Osteocyte (in vitro differentiated cells): ENCODE results near the gene CASP2. TPM values are rescaled to one million over a fixed set of nuclear protein-coding genes. Genes with fewer than 3 reads are reported as not detected.

Experiments
- DNase-seq: peaks from one replicate; pipeline ENCODE4 v3.0.0; 2021; ENCODE audit warnings: mixed read lengths; ENCODE audit not compliant: unreplicated experiment; ENCODE audit errors: extremely low spot score
- H3K27ac Mint-ChIP-seq: one replicate; pipeline ENCODE4 v1.8.0; 2021; ENCODE audit warnings: mild to moderate bottlenecking, mixed read lengths; ENCODE audit not compliant: unreplicated experiment
- H3K27me3 Mint-ChIP-seq: one replicate; pipeline ENCODE4 v1.8.0; 2021; ENCODE audit warnings: mixed read lengths; ENCODE audit not compliant: unreplicated experiment
- H3K36me3 Mint-ChIP-seq: one replicate; pipeline ENCODE4 v1.8.0; 2021; ENCODE audit warnings: mixed read lengths; ENCODE audit not compliant: unreplicated experiment
- H3K4me1 Mint-ChIP-seq: one replicate; pipeline ENCODE4 v1.8.0; 2021; ENCODE audit warnings: mixed read lengths; ENCODE audit not compliant: unreplicated experiment
- H3K4me3 Mint-ChIP-seq: one replicate; pipeline ENCODE4 v1.8.0; 2021; ENCODE audit warnings: mild to moderate bottlenecking, moderate library complexity, mixed read lengths; ENCODE audit not compliant: unreplicated experiment
- H3K9me3 Mint-ChIP-seq: one replicate; pipeline ENCODE4 v1.8.0; 2021; ENCODE audit warnings: mixed read lengths; ENCODE audit not compliant: unreplicated experiment
- total RNA-seq: library from RNA; stranded (reverse); gene quantifications from 2 replicates; pipeline ENCODE4 v1.2.1, GENCODE V29; 2021
- TF ChIP-seq, protein P1 (sequence below): fragments of 200-600 bp; sonication (generic); IDR thresholded peaks from 2 replicates; pipeline ENCODE4 v1.5.0; 2021; ENCODE audit warnings: antibody characterized with exemption, mild to moderate bottlenecking, moderate library complexity

CASP2 gene
- total RNA-seq, 1 donor from 2014 or later: 47.5 TPM

- Mint-ChIP-seq H3K27me3 (no peaks in the 10 kb centered on the region), H3K4me3 (no peak overlapping the region), H3K27ac (no peak overlapping the region), H3K36me3 (peaks cover 7% of the 10 kb centered on the region), H3K4me1 (no peaks in the 10 kb centered on the region), H3K9me3 (peaks cover 18% of the 10 kb centered on the region)
- TF ChIP-seq, protein P1, sequence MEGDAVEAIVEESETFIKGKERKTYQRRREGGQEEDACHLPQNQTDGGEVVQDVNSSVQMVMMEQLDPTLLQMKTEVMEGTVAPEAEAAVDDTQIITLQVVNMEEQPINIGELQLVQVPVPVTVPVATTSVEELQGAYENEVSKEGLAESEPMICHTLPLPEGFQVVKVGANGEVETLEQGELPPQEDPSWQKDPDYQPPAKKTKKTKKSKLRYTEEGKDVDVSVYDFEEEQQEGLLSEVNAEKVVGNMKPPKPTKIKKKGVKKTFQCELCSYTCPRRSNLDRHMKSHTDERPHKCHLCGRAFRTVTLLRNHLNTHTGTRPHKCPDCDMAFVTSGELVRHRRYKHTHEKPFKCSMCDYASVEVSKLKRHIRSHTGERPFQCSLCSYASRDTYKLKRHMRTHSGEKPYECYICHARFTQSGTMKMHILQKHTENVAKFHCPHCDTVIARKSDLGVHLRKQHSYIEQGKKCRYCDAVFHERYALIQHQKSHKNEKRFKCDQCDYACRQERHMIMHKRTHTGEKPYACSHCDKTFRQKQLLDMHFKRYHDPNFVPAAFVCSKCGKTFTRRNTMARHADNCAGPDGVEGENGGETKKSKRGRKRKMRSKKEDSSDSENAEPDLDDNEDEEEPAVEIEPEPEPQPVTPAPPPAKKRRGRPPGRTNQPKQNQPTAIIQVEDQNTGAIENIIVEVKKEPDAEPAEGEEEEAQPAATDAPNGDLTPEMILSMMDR: no peak
- no peak for DNase-seq
These were observed 31.8 kb upstream of the CASP2 start for GRCh38 chr7:143256325-143256724.

- no peaks in the 10 kb centered on the region for H3K27me3 Mint-ChIP-seq
- DNase-seq: no peak
- TF ChIP-seq, protein P1: no peak
- H3K27ac Mint-ChIP-seq: no peak overlapping the region
- H3K4me3 Mint-ChIP-seq: no peak overlapping the region
- H3K36me3 Mint-ChIP-seq: peaks cover 7% of the 10 kb centered on the region
- H3K9me3 Mint-ChIP-seq: peaks cover 18% of the 10 kb centered on the region
- H3K4me1 Mint-ChIP-seq: no peaks in the 10 kb centered on the region
These were observed 31.2 kb upstream of the CASP2 start for GRCh38 chr7:143256932-143257331.

DNA sequence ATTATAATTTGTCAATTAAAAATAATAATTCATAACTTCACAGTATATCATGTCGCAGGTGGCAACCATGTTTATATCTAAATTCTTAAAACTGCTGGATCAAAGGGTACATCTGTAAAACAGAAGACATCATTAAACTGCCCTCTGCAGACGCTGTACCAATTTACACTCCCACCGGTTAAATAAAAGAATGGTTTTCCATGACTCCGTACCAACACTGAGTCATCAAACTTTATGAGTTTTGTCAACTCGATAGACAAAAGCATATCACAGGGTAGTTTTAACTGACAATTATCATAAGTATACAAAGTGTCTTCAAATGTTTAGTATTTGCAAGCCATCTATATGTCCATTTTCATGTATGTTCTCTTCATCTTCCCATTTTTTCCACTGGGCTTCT is 30.6 kb upstream of the CASP2 start:
- no peak overlapping the region for H3K27ac Mint-ChIP-seq
- no peak for DNase-seq
- TF ChIP-seq, protein P1: no peak
- H3K4me3 Mint-ChIP-seq: no peak overlapping the region
- H3K27me3 Mint-ChIP-seq: no peaks in the 10 kb centered on the region
- peaks cover 14% of the 10 kb centered on the region for H3K9me3 Mint-ChIP-seq
- peaks cover 7% of the 10 kb centered on the region for H3K36me3 Mint-ChIP-seq
- H3K4me1 Mint-ChIP-seq: no peaks in the 10 kb centered on the region

- TF ChIP-seq, protein P1: no peak
- H3K9me3 Mint-ChIP-seq: peaks cover 6% of the 10 kb centered on the region
- peaks cover 6% of the 10 kb centered on the region for H3K36me3 Mint-ChIP-seq
- DNase-seq: no peak
- peaks cover 7% of the 10 kb centered on the region for H3K4me1 Mint-ChIP-seq
- H3K4me3 Mint-ChIP-seq: no peak overlapping the region
- H3K27ac Mint-ChIP-seq: no peak overlapping the region
- no peaks in the 10 kb centered on the region for H3K27me3 Mint-ChIP-seq
These were observed 29.3 kb upstream of the CASP2 start for GRCh38 chr7:143258831-143259230.

GRCh38 chr7:143259765-143260164 is 28.4 kb upstream of the CASP2 start:
- TF ChIP-seq, protein P1: no peak
- DNase-seq: no peak
- no peaks in the 10 kb centered on the region for H3K27me3 Mint-ChIP-seq
- no peak overlapping the region for H3K4me3 Mint-ChIP-seq
- peaks cover 16% of the 10 kb centered on the region for H3K4me1 Mint-ChIP-seq
- peaks cover 3% of the 10 kb centered on the region for H3K36me3 Mint-ChIP-seq
- H3K9me3 Mint-ChIP-seq: no peaks in the 10 kb centered on the region
- H3K27ac Mint-ChIP-seq: no peak overlapping the region
